Stimulated activated CD4-positive, alpha-beta T cell treated with anti-CD3 and anti-CD28 coated beads, TNF-alpha, amount 100 ng/mL, for 48 hours (primary cell): ENCODE measurements around the gene TLK1.
"Not testable (repeated sequence)": the region's sequence is repeated elsewhere in the genome, so short reads cannot be mapped to it uniquely, and the experiment has no call there.

ENCODE experiments used
- DNase-seq, 3 donors: peaks; one replicate each; pipeline ENCODE4 v3.0.0-alpha.2; 2020; ENCODE audit warnings: low read depth in 3 of 3

Gene TLK1

DNA sequence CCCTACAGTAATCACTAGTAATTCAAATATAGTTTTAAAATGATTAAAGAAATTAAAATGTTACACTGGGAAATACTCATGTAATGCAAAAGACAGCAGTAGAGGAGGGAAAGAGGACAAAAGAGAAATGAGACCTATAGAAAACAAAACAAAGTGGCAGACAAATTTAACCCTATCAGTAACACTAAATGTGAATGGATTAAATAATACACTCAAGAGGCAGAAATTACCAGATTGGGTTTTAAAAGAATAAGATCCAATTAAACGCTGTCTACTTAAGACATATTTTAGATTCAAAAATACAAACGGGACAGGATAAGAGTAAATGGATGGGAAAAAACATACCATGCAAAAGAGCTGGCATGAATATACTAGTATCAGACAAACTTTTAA, 17.0 kb downstream of the TLK1 start:
- DNase-seq, result no peak

DNA sequence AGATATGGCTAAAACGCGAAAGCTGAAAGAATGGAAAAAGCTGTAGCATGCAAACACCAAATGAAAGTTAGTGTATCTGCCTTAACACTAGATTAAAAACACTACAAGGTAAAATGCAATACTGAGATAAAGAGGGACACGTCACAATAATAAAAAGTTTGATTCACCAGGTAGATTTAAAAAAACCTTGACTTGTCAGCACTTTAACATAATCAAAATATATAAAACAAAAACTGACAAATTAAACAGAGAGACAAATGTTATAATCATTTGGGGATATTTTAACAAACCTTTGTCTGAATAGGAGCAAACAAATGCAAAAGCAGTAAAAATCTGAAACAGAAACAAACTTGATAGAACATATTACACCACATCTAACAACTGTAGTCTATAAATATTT, 18.3 kb downstream of the TLK1 start:
- no peak for DNase-seq

GRCh38 chr2:171141320-171141719, 19.4 kb downstream of the TLK1 start:
- DNase-seq, result no peak

GRCh38 chr2:171139860-171140259, 20.8 kb downstream of the TLK1 start:
- no peak for DNase-seq

GRCh38 chr2:171136024-171136423, 24.7 kb downstream of the TLK1 start:
- DNase-seq, result no peak

DNA sequence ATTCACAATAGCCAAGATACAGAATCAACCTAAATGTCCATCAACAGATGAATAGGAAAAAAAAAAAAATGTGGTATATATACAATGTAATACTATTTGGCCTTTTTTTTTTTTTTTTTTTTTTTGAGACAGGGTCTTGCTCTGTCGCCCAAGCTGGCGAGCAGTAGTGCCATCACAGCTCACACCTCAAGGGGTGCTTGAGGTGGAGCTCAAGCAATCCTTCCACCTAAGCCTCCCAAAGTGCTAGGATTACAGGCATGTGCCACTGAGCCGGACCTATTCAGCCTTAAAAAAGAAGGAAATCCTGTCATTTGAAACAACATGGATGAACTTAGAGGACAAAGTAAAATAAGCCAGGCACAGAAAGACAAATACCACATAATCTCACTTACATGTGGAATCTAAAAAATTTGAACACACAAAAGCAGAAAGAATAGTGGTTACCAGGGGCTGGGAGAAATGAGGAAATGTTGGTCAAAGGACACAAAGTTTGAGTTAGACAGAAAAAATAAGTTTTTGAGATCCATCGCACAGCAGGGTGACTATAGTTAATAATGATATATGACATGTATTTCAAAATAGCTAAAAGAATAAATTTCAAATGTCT, 26.0 kb downstream of the TLK1 start:
- DNase-seq, result no peak

DNA sequence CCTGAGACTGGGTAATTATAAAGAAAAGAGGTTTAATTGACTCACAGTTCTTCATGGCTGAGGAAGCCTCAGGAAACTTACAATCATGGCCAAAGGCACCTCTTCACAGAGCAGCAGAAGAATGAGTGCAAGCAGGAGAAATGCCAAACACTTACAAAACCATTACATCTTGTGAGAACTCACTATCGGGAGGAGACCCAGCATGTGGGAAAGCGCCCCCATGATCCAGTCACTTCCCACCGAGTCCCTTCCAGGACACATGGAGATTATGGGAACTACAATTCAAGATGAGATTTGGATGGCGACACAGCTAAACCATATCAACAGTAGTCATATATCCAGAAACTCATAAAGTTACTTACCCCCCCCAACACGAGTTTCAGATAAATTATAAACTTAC, 28.6 kb downstream of the TLK1 start:
- DNase-seq, result no peak

DNA sequence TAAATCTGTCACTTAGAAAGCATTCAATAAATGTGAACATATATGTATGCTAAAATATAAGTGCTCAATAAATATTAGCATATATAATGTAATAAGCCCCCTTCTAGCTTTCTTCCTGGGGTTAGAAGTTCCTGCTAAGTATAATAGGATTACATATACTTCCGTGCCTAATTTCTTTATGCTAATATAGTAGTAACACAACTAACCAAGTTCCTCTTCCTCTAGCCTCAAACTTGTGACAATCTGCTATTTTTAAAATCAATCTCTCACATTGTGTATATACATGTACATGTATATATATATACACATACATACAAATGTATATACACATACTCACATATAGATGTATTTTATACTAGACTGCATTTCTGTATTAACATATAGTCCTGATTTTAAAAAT, 32.2 kb downstream of the TLK1 start:
- no peak for DNase-seq

DNA sequence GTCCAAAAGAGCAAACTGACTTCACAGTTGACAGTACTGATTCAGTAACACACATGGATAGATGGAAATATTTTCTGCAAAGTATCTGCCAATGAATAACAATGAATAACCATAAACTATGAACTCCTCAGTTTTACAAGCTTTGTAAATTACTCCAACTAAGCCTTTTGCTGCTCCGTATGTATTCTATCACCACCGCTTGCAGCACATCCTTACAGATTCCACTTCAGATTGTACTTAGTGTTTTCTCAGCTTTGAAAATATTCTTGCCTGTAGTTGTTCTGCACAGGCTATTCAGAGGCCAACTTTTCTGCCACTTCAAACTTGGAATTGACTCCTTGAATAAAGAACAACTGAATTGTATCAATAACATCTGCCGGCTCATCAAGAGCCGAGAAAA, 36.2 kb downstream of the TLK1 start:
- DNase-seq, result no peak

DNA sequence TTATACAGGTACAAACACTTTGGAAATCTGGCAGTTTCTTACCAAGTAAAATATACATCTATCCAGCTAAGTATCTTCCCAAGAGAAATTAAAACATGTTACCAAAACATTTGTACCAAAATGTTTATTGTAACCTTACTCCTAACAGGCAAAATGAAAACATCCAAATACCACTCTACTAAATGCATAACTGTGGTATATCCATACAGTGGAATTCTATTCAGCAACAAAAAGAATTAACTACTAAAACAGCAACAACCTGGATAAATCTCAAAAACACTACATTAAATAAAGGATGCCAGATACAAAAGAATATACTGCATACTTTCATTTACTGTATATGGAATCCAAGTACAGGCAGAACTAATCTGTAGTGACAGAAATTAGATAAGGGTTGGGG, 51.1 kb downstream of the TLK1 start:
- DNase-seq, result no peak

GRCh38 chr2:171109020-171109419, 51.7 kb downstream of the TLK1 start:
- DNase-seq, result no peak

DNA sequence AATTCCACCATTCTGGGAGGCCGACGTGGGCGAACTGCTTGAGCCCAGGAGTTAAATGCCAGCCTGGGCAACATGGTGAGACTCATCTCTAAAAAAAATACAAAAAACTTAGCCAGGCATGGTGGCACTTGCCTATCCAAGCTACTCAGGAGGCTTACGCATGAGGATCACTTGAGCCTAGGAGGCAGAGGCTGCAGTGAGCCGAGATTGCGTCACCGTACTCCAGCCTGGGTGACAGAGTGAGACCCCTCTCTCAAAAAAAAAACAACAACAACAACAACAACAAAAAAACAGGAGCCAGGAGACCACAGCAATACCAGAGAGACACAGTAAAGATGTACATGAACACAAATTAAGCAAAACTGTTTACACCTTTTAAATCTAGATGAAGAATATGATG, 52.9 kb downstream of the TLK1 start:
- DNase-seq, result no peak

- no peak for DNase-seq
Observed at GRCh38 chr2:171104379-171104778, 56.3 kb downstream of the TLK1 start.

DNA sequence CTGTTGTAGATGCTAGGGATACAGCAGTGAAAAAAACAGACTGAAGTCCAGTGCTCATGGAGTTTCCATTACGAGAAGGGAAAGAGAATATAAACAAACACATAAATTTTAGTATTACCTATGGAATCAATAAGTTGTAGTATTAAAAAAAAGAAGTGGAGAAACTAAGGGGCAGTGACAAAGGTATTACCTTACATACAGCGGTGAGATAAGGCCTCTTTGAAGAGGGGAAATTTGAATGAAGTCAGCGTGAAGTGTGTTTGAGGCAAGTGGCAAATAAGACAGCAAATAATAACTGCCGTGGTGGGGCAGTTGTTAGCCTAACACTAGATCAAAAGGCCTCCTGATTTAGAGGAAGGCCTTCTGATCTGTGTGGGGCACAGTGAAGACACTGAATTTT, 57.9 kb downstream of the TLK1 start:
- no peak for DNase-seq

DNA sequence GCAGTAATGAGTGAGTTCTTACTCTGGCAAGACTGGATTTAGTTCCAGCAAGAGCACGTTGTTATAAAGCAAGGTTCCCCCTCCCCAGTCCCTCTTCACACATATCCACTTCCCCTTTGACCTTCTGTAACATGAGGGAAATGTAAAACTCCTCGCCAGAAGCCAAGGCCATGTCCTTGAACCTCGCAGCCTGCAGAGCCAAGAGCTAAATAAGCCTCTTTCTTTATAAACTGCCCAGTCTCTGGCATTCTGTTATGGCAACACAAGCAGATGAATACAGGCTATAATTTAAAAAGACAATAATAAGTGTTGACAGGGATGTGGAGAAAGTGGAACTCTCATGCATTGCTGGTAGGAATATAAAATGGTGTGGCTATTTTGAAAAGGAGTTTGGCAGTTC, 60.3 kb downstream of the TLK1 start:
- no peak for DNase-seq

- DNase-seq, result no peak
Observed at GRCh38 chr2:171098607-171099006, 62.1 kb downstream of the TLK1 start.

- no peak for DNase-seq
Observed at GRCh38 chr2:171095014-171095582, 65.6 kb downstream of the TLK1 start.

DNA sequence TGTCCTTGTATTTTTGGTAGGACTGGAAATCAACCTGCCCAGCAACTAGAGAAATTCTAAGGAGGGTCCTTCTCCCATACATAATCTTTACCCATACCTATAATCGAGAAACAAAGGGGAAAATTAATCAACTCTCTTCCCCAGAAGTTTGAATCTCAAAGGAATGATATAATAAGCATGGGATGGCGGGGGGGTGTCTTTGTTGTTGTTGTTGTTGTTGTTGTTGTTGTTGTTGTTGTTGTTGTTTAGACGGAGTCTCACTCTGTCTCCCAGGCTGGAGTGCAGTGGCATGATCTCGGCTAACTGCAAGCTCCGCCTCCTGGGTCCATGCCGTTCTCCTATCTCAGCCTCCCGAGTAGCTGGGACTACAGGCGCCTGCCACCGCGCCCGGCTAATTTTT, 69.2 kb downstream of the TLK1 start:
- not testable (repeated sequence) for DNase-seq

GRCh38 chr2:171089489-171089888, 71.2 kb downstream of the TLK1 start:
- DNase-seq, result no peak

- no peak for DNase-seq
Observed at GRCh38 chr2:171088057-171088834, 72.4 kb downstream of the TLK1 start.

DNA sequence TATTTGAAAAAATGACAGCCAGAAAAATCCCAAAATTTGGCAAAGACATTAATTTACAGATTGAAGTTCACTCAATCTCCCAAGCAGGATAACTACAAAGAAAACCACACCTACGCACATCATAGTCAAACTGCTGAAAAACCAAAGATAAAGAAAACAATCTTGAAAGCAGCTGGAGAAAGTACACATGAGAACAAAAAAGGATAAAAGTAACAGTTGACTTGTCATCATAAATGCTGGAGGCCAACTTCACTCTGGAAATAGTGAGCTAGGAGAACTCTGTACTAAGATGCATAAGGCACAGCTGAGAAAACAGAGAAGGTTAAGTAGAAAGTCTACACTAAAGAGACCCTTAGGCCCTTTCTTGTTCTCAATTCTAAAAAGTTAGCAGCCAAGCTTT, 73.1 kb downstream of the TLK1 start:
- DNase-seq, result no peak

DNA sequence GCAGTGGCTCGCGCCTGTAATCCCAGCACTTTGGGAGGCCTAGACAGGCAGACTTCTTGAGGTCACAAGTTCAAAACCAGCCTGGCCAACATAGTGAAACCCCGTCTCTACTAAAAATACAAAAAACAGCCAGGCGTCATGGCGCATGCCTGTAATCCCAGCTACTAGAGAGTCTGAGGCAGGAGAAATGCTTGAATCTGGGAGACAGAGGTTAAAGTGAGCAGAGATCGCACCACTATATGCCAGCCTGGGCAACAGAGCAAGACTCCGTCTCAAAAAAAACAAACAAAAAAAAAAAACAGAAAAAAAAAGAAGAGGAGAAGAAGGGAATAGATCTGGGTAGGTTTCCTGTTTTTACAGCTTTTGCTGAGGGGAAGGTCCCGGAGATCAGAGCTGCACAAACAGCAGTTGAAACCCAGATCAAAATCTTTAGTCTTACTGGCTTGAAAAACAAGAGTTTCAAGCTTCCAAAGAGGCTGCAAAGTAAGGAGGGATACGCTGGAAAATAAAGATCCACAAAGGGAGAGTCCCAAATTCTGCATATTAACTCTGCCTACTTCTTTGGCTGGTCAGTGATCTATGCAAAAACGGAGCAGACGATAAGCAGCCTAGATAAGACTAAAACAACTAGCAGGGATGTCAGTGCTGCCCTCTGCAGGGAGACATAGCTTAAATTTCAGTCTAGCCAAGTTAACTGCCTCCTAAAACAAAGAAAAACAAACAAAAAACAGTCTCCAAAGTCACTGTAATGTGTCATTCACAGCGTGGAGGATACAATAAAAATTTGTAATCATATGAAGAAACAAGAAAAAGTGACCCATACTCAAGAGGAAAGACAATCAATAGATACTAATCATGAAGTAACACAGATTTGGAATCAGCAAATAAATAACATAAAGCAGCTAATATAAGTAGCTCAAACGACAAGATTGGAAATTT, 74.1 kb downstream of the TLK1 start:
- DNase-seq, result peak in 2 of 3 donors; percentile 25 to 35
